SKM-1 treated with dmso at 0.1 percent for 144 hours (cell line): ENCODE data around the gene LAMP1.
"Not testable (repeated sequence)": the region's sequence is repeated elsewhere in the genome, so short reads cannot be mapped to it uniquely, and the experiment has no call there.

Experiments
- DNase-seq: peaks from one replicate; lab custom pipeline; 2025; ENCODE audit not compliant: unreplicated experiment; lab: John Stamatoyannopoulos, UW

Gene LAMP1

DNA sequence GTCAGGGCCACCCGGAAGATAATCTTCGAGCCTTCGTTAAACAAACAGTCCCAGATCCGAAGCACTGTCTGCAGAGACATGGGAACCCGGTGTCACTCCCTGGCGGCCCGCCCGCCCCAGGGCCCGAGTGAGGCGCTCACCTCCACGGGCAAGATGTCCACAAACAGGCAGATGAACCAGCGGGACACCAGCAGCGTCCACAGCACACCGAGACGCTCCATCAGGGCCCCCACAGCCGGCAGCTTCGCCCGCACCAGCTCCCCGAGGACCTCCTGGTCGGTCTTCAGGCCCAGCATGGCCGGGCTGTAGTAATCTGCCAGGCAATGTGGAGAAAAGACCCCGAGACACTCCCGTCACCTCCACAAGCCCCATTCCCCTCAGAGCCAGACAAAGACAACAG, 28.7 kb downstream of the LAMP1 start:
- DNase-seq = no peak

DNA sequence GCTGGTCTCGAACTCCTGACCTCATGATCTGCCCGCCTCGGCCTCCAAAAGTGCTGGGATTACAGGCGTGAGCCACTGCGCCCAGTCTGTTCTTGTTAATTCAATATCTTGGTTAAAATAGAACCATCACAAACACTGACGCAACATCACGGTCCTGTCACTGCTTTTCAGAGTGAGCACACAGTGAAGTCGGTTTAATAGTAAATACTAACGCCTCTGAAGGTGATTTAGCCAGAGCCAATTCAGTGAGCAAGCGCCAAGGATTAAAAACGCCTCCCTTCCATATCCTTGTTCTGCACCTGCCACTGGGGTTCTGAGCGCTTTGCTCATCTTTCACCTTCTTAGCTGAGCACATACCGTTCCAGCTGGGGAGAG, 30.3 kb downstream of the LAMP1 start:
- DNase-seq = no peak

DNA sequence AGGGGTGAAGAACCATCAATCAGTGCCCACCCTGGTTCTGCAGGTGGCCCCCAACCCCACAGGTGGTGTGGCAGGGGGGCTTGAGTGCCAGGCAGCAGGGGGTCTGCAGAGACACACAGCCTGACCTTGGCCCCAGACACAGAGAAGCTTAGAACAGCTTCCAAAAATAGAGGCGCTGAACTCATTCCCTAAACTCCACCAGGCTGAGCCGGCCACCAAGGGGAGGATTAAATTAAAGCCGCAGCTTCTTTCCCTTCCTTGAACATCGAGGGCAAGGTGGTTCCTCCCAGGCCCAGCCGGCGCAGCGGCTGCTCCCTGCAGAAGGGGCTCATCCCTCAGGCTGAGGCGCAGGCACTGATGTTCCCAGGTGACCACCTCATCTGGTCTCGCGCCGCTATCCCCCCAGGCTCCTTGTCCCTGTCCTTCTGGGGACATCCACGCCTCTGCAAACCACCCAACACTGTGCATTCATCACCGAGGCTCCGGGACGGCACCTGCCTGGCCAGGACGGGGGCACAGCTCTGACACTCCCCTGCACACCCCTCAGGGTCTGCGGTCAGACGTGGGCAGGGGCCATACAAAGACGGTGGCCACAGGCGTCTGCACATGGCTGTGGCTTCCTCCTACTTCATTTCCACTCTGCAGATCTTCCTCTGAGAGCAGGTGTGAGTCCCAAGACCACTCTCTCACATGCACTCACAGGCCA, 30.9 kb downstream of the LAMP1 start:
- no peak for DNase-seq

DNA sequence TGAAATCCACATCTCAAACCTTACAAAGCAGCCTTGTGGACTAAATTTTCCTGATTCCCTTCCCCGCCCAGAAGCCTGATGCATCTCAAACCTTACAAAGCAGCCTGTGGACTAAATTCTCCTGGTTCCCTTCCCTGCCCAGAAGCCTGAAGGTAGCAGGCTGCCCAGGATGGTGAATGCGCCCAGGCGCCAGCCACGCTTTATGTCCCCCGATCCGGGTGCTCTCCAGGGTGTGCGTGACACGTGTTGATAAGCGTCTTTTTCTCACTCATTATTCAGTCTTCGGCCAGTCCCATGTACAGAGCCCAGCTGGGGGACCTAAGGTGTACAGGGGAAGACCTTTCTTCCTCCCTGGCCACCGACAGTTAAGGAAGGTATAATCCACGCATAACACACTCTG, 31.8 kb downstream of the LAMP1 start:
- DNase-seq = no peak

DNA sequence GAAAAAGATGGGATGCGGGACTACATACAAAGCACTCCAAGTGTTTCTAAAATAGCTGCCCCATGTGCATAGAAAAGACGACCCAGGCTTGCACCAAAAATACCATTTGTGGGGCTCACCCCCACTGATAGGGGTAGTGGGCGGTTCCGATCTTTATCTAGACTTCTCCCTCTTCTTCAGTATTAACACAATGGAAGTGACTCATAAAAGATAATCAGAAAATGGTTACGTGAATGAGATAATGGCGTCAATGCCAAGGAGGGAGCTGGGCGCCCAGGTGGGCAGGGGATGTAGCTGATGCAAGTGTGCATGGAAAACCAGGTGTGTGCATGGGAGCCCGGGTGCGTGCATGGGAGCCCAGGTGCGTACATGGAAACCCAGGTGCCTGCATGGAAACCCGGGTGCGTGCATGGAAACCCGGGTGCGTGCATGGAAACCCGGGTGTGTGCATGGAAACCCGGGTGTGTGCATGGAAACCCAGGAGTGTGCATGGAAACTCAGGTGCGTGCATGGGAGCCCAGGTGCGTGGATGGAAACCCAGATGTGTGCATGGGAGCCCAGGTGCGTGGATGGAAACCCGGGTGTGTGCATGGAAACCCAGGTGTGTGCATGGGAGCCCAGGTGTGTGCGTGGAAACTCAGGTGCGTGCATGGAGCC, 32.7 kb downstream of the LAMP1 start:
- DNase-seq = no peak

DNA sequence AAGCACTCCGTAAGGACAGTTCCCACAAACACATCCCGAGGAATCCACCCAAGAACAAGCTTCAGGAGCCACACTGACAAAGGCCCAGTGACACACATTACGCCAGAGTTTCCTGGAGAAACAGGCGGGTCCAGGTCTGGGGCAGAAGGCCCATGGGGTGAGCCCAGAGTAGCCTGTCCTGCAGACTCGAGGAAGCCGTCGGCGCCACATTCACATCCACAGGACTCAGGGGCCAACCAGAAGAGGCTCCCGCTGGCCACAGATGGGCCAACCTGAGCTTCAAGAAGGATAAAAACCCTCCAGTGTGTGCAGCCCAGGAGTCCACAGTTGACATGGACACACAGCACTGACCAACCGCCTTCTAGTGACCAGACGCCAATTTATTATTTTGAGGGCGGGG, 35.6 kb downstream of the LAMP1 start:
- no peak for DNase-seq

DNA sequence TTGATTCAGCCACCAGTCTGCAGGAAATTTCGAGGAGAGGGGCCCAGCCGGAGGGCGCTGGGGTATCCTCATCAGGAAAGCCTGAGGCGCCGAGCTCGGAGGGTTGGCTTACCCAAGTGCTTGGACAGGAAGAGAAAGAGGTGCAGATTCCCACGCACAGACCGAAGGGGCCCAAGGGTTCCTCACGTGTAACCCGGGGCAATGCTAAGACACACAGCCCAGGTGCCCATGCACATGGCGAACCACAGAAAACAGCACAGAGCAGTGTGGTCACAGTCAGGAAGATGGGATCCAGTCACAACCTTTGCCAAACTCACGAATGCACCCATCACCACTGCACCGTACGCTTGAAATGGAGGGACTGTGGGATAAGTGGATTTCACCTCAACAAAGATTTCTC, 36.0 kb downstream of the LAMP1 start:
- DNase-seq = no peak

DNA sequence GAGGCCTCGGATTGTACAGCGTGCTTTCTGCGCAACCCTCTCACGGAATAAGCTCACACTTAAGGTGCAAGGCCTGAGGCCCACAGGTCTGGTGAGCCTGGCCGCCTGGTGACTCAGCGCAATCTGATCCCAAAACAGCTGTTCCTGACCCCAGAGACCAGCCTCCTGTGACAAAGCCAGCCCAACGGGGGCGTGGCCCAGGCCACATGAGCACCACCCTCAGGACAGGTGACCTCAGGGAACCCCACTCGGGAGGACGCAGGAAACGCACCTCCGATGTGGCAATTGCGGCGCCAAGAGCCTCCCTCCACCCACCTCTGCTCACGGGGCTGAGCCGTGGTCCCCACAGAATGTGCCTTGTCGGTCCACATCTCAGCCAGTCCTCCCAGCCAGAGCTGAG, 40.5 kb downstream of the LAMP1 start:
- no peak for DNase-seq

DNA sequence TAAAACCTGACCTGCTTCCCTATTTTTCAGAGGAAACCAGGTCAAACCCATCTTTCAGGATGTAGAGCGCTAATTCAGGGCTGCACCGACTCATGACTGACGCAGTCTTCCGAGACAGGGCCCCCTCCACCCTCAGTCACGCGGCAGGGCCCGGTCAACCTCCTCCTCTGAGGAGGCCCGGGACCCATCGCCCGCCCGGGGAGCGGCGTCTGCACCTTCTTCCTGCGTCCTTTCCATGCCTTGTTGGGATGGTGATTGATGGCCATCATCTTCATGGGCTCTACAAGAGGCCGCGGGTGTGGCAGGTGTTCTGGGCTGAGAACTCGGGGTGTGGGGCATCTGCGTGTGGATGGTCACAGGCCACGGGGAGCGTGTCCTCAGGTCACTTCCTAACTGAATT, 40.9 kb downstream of the LAMP1 start:
- DNase-seq = no peak

DNA sequence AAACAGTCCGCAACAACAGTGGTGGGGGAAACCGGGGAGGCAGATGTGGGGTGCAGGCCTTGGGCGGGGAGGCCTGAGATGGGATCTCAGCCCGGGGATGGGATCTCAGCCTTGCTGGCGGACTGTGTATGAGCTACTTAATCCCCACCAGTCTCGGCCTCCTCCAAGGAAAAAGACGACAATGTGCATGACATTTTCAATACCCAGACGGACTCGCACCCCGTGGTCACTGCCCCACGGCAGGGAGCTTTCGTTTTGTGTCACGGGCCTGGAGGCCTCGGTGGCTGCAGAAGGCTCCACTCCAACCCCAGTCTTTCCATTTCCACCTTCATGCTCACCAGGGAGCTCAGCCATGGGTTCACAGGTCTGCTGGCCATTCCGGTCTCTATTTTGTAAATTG, 41.4 kb downstream of the LAMP1 start:
- no peak for DNase-seq

DNA sequence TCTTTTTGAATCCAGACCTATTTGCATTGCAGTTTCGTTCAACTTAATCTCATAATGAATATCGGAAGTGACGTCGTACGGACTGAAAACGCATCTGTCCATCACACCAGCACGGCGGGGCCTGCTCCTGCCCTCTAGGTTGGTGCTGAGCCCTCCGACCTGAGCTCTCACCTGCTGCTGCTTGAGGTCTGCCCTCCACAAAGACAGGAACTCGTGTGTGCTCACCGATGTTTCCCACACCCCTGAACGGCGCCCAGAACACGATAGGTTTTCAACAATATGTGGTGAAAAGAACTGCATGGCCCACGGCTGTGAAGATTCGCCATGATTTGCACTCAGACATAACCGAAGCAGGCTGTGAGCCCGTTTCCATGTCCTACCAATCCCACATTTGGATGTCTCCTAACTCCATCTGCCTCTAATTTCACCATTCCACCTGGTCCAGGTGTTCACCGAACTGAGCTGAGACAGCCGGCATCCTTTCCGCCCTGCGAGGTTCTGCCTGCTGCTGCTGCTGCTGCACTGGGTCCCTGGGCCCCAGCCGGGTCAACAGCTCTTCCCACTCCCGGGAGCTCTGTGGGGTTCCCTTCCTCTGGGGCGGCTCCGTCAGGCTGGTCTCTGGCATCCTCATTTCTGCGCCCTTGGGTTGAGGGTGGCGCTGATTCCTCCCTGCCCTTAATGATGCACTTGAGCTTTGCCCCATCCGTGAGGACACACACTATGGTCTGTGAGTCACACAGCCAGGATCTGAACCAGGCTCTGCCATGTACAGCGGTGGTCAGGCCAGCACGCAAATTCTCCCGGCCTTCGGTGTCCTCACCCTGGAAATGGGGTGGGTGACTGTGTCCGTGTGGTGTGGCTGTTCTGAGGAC, 46.0 kb downstream of the LAMP1 start:
- no peak for DNase-seq

DNA sequence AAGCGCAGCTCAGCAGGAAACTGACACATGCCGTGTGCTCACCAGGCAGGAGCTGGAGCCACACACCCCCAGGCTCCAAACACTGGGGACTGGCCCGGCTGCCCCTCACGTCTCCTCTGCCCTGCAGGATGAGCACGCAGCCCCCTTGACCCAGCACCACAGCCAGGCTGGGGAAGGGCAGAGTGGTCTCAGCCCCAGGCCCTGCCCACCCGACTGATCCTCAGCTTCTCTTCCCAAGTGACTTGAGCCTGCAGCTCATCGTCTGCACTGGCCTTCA, 46.6 kb downstream of the LAMP1 start:
- DNase-seq = no peak

DNA sequence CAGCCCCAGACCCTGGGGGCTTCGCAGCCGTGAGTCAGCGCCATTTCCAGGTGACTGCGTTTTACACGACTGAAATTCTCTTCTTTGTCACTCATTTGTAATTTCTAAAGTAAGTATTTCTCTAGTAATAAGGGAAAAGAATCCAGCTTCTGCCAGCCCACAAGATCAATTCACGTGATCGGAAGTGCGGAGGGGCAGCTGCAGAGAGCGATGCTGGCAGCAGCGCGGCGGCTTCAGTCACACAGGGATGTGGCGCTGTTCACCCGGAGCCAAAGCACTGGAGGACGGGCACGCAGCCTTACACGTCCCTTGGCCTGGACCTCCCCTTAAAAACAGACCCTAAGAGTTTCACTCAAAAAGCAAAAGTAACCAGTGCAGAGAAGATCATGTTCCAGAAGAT, 48.4 kb downstream of the LAMP1 start:
- DNase-seq = no peak

DNA sequence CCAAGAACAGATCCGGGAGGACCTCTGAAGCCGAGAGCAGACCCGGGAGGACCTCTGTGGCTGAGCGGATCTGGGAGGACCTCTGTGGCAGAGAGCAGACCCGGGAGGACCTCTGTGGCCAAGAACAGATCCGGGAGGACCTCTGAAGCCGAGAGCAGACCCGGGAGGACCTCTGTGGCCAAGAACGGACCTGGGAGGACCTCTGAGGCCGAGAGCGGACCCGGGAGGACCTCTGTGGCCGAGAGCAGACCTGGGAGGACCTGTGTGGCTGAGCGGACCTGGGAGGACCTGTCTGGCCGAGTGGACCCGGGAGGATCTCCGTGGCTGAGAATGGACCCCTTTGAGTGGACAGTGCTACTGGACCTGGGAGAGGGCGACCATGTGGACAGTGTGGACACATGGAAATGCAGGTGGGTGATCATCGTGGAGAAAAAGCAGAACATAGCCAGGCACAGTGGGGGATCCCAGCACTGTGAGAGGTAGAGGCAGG, 50.7 kb downstream of the LAMP1 start:
- not testable (repeated sequence) for DNase-seq

DNA sequence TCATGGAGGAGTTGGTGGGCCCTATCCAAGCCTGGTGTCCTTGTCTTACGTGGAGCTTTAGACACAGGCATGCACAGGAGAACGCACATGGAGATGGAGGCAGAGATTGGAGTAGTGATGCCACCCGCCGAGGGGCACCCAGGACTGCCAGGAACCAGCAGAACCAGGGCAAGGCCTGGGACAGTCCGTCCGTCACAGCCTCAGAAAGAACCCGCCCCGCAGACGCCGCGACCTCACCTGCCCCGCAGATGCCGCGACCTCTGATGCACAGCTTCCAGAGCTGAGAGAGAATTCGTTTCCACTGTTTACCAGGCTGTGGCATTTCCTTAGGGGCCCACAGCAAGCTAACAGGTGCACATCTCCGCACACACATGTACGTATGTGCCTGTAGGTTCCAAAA, 51.6 kb downstream of the LAMP1 start:
- no peak for DNase-seq

DNA sequence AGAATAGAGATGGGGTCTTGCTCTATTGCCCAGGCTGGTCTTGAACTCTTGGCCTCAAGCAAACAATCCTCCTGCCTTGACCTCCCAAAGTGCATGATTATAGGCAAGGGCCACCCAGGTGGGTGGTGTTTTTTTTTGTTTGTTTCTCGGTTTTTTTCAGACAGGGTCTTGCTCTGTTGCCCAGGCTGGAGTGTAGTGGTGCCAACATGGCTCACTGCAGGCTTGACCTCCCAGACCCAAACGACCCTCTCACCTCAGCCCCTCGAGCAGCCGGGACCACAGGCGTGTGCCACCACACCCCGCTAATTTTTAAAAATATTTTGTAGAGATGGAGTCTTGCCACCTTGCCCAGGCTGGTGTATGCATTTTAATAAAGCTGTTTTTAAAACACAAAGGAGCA, 52.0 kb downstream of the LAMP1 start:
- DNase-seq = no peak

DNA sequence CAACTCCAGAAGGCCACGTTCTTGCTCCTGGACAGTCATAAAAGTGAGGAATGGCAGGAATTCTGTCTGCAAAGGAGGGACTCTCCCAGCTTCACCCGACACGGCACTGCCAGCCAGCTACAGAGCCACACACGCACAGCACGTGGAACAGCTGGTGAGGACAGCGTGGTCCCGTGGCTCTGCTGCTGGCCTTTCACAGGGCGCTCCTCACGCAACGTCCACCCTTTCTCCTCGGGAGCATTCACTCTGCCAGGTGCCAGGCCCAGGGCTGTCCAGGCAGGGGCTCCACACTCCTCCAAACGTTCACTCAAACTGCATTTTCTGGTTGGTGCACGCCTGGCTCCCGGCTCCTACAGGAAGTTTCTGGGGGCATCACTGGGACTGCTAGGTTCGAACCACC, 52.5 kb downstream of the LAMP1 start:
- no peak for DNase-seq

DNA sequence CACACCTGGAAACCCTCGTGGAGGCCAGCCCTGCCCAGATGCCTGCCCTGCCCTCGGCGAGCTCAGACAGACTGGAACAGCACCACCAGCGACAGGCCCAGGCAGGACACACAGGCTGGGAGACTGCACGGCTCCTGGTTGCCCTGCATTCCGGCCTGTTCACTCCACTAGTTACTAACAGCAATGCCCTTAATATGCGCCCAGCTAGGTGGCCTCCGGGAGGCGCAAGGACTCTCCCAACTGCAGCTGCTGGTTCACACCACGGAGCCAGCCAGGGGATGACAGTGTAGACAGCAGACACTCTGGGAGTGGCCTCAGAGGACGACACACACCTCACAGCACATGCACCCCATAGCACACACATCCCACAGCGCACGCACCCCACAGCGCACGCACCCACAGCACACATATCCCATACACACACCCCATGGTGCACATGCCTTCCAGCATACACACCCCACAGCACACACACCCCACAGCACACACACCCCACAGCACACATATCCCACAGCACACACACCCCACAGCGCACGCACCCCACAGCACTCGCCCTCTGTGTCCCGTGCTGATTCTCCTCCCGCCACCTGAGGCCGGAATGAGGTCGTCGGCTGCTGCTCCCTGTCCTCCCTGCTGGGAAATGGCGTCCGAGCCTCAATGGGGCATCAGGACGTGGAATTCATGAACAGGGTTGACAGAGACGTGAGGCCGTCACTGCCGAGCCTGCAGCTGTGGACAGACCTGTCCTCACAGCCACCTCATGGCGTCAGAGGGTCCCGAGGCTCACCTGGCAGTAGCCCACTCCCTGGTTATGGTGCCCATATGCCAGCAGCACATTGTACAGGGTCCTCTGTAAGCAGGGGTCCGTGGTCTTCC, 53.3 kb downstream of the LAMP1 start:
- no peak for DNase-seq

DNA sequence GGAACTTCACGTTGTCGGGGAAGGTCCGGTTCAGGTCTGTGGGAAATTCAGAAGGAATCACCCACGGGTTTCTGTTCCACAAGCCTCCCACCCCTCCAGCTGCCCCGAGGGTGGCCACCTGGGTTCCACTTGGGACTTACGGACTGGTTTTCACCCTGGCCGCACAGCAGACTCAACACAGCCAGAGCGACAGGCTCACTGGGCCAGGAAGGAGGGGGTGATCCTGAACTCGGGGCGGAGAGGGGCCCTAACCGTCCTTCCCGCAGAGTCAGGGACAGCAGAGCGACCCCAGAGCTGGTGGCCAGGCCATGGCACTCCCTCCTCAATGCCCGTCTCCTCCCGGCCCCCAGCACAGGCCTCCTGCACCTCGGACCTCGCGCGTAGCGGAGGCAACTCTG, 53.9 kb downstream of the LAMP1 start:
- DNase-seq = no peak

DNA sequence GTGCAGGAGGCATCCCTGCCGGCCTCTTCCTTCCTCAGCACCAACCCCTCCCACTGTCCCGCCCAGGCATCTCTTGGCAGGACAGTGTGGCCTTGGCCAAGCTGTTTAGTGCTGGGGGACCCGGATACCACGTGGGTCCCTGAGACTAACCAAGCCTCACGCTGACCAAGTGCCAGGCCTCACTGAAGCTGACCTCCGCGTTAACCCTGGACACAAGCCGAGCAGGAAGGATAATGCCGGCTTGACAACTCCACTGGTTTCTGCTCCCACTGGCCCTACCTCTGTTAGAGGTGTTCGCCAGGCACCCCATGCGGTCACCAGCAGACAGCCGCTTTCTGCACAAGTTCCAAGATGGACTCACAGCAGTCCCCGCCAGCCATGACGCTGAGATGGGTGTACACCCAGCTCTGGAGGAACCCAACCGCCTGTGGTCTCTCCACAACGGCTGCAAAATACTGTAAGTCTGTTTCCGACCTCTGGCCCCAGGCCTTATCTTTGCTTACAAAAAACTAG, 54.5 kb downstream of the LAMP1 start:
- DNase-seq = no peak

DNA sequence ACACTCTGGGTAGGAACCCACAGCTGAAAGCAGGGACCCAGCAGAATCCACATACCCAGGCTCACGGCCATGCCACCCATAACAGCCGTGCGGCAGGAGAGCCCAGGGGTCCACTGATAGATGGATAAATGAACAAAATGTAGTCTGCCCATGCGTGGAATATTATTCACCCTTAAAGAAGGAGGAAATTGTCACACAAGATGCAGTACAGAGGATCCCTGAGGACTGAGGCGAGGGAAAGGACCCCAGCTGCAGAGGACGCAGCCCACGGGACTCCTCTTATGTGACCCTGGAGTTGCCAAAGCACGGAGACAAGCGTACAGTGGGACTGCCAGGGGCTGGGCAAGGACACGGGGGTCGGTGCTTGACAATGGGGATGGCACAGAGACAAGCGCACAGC, 56.2 kb downstream of the LAMP1 start:
- no peak for DNase-seq
